NCI-H1436 treated with DMSO at 0.1 percent for 48 hours (cell line): Measurements from ENCODE around the gene TRNT1.

ENCODE experiments used
- DNase-seq: peaks from one replicate; lab custom pipeline; 2025; lab: John Stamatoyannopoulos, UW

The TRNT1 gene

GRCh38 chr3:3110749-3111361, 15.9 kb upstream of the TRNT1 start:
- no peak for DNase-seq

DNA sequence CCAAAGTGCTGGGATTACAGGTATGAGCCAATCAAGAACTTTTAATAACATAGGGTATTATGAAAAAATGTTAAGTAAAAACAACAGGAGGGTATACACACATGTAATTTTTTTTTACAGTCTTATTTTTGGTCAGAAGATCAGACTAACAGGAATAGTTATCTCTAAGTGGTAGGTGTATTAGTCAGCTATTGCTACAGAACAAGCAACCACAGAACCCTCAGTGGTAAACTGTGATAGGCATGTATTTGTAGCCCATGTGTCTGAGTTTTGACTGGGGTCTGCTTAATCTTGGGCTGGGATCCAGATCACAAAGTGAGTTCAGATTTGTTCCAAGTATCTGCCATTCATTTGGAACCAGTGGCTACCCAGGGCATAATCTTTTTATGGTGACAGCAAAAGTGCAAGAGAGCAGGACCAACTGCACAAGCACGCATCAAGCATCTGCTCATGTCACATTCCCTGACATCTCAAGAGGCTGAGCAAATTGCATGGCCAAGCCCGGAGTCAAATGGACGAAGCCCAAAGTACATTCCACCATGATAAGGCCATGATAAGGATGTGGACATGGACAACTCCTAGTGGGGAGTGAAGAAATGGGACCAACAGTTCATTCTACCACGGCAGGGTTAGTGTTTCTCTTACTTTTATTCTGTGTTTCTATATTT, 13.6 kb upstream of the TRNT1 start:
- no peak for DNase-seq

- DNase-seq: no peak
Observed at GRCh38 chr3:3117651-3118050, 9.1 kb upstream of the TRNT1 start.

DNA sequence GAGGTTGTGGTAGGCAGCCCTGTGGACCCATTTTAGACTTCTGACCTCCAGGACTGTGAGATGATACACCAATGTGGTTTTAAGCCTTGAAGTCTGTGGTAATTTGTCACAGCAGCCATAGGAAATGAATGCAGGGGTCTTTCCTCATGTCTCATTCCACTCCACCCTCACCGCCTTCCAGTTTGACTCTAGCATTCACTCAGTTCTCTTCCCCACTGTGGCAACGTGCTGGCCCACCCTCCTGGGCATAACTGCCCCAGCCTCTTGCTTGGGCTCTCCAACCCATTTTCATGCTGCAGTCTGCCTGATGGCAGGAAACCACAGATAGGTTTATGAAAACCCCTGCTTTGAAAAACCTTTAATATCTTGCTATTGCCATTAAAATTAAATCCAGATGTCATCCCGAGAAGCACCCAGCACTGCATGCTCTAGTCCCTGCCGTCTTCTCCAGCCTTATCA, 7.3 kb upstream of the TRNT1 start:
- no peak for DNase-seq

DNA sequence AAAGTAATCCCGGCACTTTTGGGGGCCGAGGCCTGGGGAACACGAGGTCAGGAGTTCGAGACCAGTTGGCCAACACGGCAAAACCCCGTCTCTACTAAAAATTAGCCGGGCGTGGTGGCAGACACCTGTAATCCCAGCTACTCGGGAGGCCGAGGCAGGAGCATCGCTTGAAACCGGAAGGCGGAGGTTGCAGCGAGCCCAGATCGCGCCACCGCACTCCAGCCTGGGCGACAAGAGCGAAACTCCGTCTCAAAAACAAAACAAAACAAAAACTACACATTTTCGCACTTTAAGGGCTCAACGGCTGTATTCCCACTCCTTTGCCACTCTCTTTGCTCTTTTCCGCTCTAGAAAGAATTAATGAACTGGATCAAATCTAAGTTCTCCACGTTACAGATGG, 763 bp upstream of the TRNT1 start:
- DNase-seq: no peak

DNA sequence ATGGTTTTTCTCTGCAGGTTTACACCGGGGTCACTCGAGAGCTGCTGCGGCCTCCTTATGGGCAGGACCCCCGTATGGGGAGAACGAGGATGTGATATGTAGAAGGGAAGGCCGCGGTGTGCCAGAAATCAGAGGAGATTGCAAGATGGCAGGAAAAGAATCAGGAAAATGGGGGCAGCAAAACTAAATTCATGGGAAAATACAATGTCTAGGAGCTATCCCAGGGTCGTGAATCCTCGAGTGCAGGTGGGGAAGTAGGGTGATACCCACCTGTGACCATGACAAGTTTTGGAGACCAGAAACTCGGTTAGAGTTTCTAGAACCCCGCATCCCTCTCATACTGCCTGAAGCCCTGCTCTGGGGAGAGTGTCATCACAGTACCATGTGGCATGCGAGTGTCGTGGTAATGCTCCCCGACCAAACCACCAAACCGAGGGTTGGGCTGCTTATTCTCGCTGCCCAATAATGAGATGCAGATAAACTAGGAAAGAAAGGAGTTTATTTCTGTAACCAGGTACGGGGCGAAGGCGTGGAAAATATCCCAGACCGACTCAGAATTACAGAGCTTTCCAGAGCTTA, 781 bp downstream of the TRNT1 start:
- no peak for DNase-seq

DNA sequence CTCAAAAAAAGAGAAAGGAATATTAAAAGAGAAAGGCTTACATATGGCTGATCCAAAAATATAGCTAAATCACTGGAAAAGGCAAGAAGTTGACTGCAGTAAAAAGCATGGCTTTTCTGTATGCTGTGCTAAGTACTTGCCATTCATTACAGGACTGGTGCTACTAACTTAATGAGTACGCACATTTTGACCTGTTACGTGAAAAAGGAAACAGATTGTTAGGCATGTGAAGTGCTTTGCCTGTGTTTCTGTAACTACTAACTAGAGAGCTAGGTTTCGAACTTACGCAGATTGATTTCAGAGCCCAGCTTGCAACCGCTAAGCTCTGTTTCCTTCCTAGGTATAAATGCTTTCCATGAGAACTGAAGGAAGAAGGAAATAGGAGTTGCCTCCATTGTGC, 2.8 kb downstream of the TRNT1 start:
- DNase-seq: no peak

GRCh38 chr3:3133500-3133899, 6.8 kb downstream of the TRNT1 start:
- no peak for DNase-seq

DNA sequence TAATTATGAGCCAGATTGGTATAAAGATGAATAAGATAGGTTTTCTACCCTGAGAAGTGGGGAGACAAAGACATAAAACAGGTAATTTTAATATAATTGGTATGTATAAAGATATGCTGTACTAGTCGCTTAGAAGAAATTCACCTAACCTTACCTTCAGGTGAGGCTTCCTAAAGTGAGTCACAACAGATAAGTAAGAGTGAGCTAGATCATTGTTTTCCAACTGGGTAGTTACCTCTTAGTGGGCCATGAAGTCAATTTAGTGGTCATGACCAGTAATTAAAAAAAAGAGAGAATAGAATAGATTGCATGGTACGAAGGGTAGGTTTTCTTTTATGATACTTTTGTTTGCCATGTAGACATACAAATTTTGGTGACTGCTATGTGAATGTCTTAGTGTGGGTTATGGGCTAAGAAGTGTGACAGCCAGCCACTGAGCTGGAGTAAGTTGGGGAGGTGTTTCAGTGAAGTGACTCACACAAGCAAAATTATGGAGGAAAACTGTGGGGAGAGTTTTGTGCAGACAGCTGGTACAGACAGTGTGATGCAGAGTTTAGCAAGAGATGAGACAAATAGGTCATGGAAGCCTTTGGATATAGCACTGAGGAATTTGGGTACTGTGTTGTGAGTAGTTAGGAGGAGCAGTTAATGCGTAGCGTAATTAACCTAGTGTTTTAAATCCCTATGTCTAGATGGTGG, 8.2 kb downstream of the TRNT1 start:
- no peak for DNase-seq

- DNase-seq: no peak
Observed at GRCh38 chr3:3137526-3137925, 10.8 kb downstream of the TRNT1 start.

DNA sequence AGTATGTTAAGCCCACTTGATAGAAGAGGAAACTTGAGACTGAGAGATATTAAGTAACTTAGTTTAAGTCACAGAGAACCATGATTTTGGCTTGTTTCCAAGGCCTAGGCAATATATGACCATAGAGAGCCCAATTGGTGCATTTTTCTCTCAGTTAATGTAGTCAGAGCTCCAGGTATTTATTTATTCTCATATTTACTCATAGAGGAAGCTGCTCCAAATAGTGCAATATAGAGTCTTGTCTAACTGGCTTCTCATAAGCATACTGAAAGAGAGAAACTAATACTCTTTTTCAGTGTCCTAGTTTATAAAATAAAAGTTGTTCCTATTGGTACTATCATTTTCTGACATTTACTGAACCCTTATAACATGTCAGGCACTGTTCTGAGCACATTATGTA, 15.2 kb downstream of the TRNT1 start:
- DNase-seq: no peak

GRCh38 chr3:3145831-3146230, 19.1 kb downstream of the TRNT1 start:
- DNase-seq: no peak

DNA sequence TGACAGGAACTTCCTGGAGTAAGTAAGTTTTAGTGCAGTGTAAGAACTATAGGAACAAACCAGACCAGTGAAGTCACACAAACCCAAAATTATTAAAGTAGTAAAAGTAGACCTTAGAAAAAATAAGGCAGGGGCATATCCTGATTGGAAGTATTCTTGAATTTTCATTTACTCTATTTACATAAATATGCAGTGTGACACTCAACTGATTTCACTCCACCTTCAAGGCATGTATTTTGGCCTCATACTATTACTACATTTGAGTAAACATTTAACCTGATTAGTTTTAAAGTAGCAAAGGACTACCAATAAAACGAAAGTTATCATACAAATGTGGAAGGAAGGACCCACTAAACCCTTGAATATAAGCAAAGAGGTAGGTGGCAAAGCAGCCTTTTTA, 22.8 kb downstream of the TRNT1 start:
- no peak for DNase-seq

- DNase-seq: no peak
Observed at GRCh38 chr3:3151513-3151912, 24.8 kb downstream of the TRNT1 start.

- DNase-seq: no peak
Observed at GRCh38 chr3:3154879-3155610, 28.3 kb downstream of the TRNT1 start.

GRCh38 chr3:3157484-3157883, 30.7 kb downstream of the TRNT1 start:
- DNase-seq: no peak

DNA sequence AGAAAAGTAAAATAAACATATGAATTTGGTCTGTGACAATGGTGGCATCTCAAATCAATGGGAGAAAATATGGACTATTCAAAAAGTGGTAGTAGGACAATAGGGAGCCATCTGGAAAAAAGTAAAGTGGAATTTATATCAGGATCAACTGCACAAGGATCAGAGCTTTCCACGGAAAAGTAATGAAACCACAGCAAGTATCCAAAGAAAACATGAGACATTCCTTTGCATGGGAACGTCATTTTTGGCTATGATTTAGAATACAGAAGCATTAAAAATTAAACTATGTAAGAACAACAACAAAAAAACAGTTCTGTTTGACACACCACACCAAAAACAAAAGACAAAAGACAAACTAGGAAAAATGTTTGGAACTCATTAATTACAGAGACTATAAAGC, 34.1 kb downstream of the TRNT1 start:
- DNase-seq: no peak

DNA sequence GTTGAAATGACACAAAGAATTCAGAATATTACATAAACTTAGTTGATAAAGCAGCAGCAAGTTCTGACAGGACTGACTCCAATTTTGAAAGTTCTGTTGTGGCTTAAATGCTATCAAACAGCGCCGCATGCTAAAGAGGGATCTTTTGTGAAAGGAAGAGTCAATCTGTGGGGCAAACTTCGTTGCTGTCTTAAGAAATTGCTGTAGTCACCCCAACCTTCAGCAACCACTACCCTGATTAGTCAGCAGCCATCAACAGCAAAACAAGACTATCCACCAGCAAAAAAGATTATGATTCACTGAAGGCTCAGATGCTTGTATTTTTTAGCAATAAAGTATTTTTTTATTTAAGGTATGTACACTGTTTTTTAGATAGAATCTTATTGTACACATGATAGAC, 38.5 kb downstream of the TRNT1 start:
- DNase-seq: no peak

DNA sequence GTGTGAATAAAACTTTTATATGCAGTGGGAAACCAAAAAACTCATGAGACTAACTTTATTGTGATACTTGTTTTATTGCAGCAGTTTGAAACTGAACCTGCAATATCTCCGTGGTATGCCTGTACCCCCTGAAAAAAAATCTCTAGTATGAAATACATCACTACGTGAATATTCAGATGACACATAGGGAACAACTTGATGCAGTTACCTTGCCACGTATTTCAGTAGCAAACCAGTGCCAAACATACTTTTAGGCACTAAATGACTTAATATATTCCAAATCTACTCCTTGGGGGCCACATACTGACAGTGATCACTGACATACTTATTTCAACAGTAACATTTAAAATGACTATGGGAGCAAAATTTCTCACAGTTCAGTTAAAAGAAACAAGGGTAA, 38.9 kb downstream of the TRNT1 start:
- DNase-seq: no peak

GRCh38 chr3:3170998-3171397, 44.3 kb downstream of the TRNT1 start:
- no peak for DNase-seq

- no peak for DNase-seq
Observed at GRCh38 chr3:3172627-3173026, 45.9 kb downstream of the TRNT1 start.

DNA sequence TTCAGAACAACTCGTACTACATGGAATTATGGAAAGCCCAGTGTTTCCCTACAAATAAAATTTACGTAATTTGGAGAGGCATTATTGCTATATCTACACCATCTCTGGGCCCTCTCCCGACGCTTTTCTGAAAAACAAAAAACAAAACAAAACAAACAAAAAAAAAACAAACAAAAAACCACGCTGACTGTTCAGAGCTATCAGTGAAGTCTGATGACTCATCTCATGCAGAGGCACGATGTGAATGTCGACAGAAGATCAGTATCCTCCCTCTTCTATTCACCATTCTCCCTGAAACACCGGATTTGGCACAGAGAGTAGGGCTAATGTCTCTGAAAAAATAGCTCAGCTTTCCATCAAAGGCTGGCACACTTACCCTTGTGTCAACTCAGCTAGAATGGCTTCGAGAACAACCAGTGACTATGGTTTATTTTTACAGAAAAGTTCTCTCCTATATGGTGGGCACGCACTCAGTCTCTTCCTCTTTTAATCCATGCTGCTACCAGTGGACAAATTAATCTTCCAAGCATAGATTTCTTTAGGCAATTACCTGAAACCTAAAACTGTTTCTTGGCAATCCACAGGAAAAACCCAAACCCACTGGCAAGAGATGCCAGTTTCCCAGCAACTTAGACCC, 51.2 kb downstream of the TRNT1 start:
- no peak for DNase-seq
